Neuronal stem cell (in vitro differentiated cells): Measurements from ENCODE around the gene NEXN.

Source experiments
- DNase-seq: peaks from one replicate; pipeline ENCODE4 v3.0.0-alpha.2; 2013; ENCODE audit warnings: low spot score
- H2AFZ ChIP-seq: one replicate; pipeline ENCODE4 v1.6.1; 2013; ENCODE audit warnings: mild to moderate bottlenecking, low read length, inconsistent platforms
- H2AK5ac ChIP-seq: 2 replicates; pipeline ENCODE4 v1.6.1; 2013; ENCODE audit warnings: low read depth, mild to moderate bottlenecking, inconsistent platforms, low read length, moderate library complexity, mixed read lengths
- H2BK120ac ChIP-seq: 2 replicates; pipeline ENCODE4 v1.6.1; 2013; ENCODE audit warnings: low read depth, mild to moderate bottlenecking, inconsistent platforms, low read length, moderate library complexity, mixed read lengths
- H2BK12ac ChIP-seq: one replicate; pipeline ENCODE4 v1.6.1; 2013; ENCODE audit warnings: low read length, inconsistent platforms
- H2BK15ac ChIP-seq: 2 replicates; pipeline ENCODE4 v1.6.1; 2013; ENCODE audit warnings: mild to moderate bottlenecking, low read length, inconsistent platforms, mixed read lengths
- H2BK5ac ChIP-seq: one replicate; pipeline ENCODE4 v1.6.1; 2013; ENCODE audit warnings: inconsistent platforms, mild to moderate bottlenecking, low read length, moderate library complexity
- H3K14ac ChIP-seq: one replicate; pipeline ENCODE4 v1.6.1; 2013; ENCODE audit warnings: low read length, inconsistent platforms
- H3K18ac ChIP-seq: 2 replicates; pipeline ENCODE4 v1.6.1; 2013; ENCODE audit warnings: low read length, inconsistent platforms
- H3K23ac ChIP-seq: 2 replicates; pipeline ENCODE4 v1.6.1; 2013; ENCODE audit warnings: low read depth, mild to moderate bottlenecking, mixed read lengths, low read length, inconsistent platforms; ENCODE audit not compliant: poor library complexity
- H3K27ac ChIP-seq: replicated peaks from 3 replicates; pipeline ENCODE4 v1.5.1; 2013; ENCODE audit warnings: low read length, inconsistent platforms
- H3K27me3 ChIP-seq, 3 experiments: 2 replicates each; pipeline ENCODE4 v1.6.1; 2013; ENCODE audit warnings: low read length in 3 of 3, mild to moderate bottlenecking in 2 of 3, inconsistent platforms in 1 of 3, low read depth in 1 of 3, mixed read lengths in 1 of 3, moderate library complexity in 1 of 3; ENCODE audit not compliant: control insufficient read depth in 3 of 3, insufficient read depth in 3 of 3
- H3K36me3 ChIP-seq, 2 donors: replicated peaks in 1 of 2; 2 replicates each; pipeline ENCODE4 v1.6.1; 2013; ENCODE audit warnings: low read length in 2 of 2; ENCODE audit not compliant: control insufficient read depth in 2 of 2, insufficient read depth in 2 of 2
- H3K4ac ChIP-seq: 2 replicates; pipeline ENCODE4 v1.6.1; 2013; ENCODE audit warnings: inconsistent platforms, mild to moderate bottlenecking, low read length, moderate library complexity
- H3K4me1 ChIP-seq, 2 donors: 1 replicate in 1 of 2; 2 replicates in 1 of 2; pipeline ENCODE4 v1.6.1; 2013; ENCODE audit warnings: low read length in 2 of 2, low read depth in 1 of 2; ENCODE audit not compliant: control insufficient read depth in 2 of 2, insufficient read depth in 1 of 2
- H3K4me2 ChIP-seq: one replicate; pipeline ENCODE4 v1.6.1; 2013; ENCODE audit warnings: mild to moderate bottlenecking, low read length, inconsistent platforms; ENCODE audit not compliant: insufficient read depth, poor library complexity, severe bottlenecking
- H3K4me3 ChIP-seq, 2 donors: 2 replicates each; pipeline ENCODE4 v1.5.1; 2013; ENCODE audit warnings: low read length in 2 of 2, mild to moderate bottlenecking in 2 of 2, inconsistent platforms in 1 of 2, moderate library complexity in 1 of 2
- H3K79me1 ChIP-seq: one replicate; pipeline ENCODE4 v1.6.1; 2013; ENCODE audit warnings: low read depth, mild to moderate bottlenecking, inconsistent platforms, low read length, moderate library complexity
- H3K9ac ChIP-seq: one replicate; pipeline ENCODE4 v1.6.1; 2013; ENCODE audit warnings: mild to moderate bottlenecking, low read depth, low read length, inconsistent platforms; ENCODE audit not compliant: poor library complexity
- H3K9me3 ChIP-seq, 2 donors: replicated peaks in 1 of 2; 2 replicates each; pipeline versions ENCODE3 to v1.6.1; 2013; ENCODE audit warnings: low read length in 2 of 2, mild to moderate bottlenecking in 2 of 2, inconsistent platforms in 1 of 2, low read depth in 1 of 2, mixed read lengths in 1 of 2, moderate library complexity in 1 of 2; ENCODE audit not compliant: control insufficient read depth in 2 of 2, insufficient read depth in 1 of 2
- H4K8ac ChIP-seq: one replicate; pipeline ENCODE4 v1.6.1; 2013; ENCODE audit warnings: low read depth, mild to moderate bottlenecking, inconsistent platforms, low read length, moderate library complexity
- H4K91ac ChIP-seq: one replicate; pipeline ENCODE4 v1.6.1; 2013; ENCODE audit warnings: low read length, low read depth, mild to moderate bottlenecking, inconsistent platforms; ENCODE audit not compliant: poor library complexity
- WGBS, 2 donors: extraction: QIAGEN DNeasy Blood & Tissue Kit; methylation state at CpG; one replicate each; pipeline ENCODE4 v1.1.7; 2013; ENCODE audit warnings: missing lambda C conversion rate in 2 of 2, mixed read lengths in 1 of 2; ENCODE audit not compliant: insufficient read length in 2 of 2, insufficient replicate concordance in 1 of 2; ENCODE audit errors: extremely low coverage in 2 of 2; 5-methylcytosine and 5-hydroxymethylcytosine counted together

NEXN gene

GRCh38 chr1:77859248-77859647 is 29.2 kb upstream of the NEXN start:
- H3K23ac ChIP-seq = no peak overlapping the region
- no peak overlapping the region for H3K9ac ChIP-seq
- no peak overlapping the region for H4K91ac ChIP-seq

GRCh38 chr1:77866296-77866695 is 22.1 kb upstream of the NEXN start:
- H2AK5ac ChIP-seq = no peak overlapping the region
- no peak overlapping the region for H2BK120ac ChIP-seq
- no peak for DNase-seq
- H3K9ac ChIP-seq = no peak overlapping the region
- H2BK5ac ChIP-seq = no peak overlapping the region
- H2AFZ ChIP-seq = no peak overlapping the region
- no peak overlapping the region for H2BK15ac ChIP-seq
- no peak overlapping the region for H4K8ac ChIP-seq
- no peaks in the 10 kb centered on the region for H3K79me1 ChIP-seq
- no peak overlapping the region for H3K4me3 ChIP-seq
- H2BK12ac ChIP-seq = no peak overlapping the region
- no peaks in the 10 kb centered on the region for H3K4me1 ChIP-seq
- no peak overlapping the region for H4K91ac ChIP-seq
- H3K4me2 ChIP-seq = no peak overlapping the region
- no peak overlapping the region for H3K27ac ChIP-seq
- no peak overlapping the region for H3K14ac ChIP-seq
- peaks cover 0 to 17% of the 10 kb centered on the region in 2 donors for H3K36me3 ChIP-seq
- H3K4ac ChIP-seq = no peak overlapping the region
- H3K9me3 ChIP-seq = no peaks in the 10 kb centered on the region
- no peak overlapping the region for H3K18ac ChIP-seq
- WGBS, 2 donors = no CpG with 5 or more reads among the region's 4 CpGs
- no peak overlapping the region for H3K23ac ChIP-seq
- no peaks in the 10 kb centered on the region for H3K27me3 ChIP-seq

More at GRCh38 chr1:77859248-77859647, 29.2 kb upstream of the NEXN start:
- H3K4ac ChIP-seq = no peak overlapping the region
- no peak overlapping the region for H3K18ac ChIP-seq
- peaks cover 0 to 11% of the 10 kb centered on the region in 2 donors for H3K9me3 ChIP-seq
- no peak overlapping the region for H2AK5ac ChIP-seq
- H3K4me3 ChIP-seq = no peak overlapping the region
- H3K27me3 ChIP-seq = no peaks in the 10 kb centered on the region
- no peak for DNase-seq
- H3K4me1 ChIP-seq = no peaks in the 10 kb centered on the region
- H2AFZ ChIP-seq = no peak overlapping the region
- no peak overlapping the region for H2BK12ac ChIP-seq
- no peak overlapping the region for H4K8ac ChIP-seq
- H3K14ac ChIP-seq = no peak overlapping the region
- WGBS, 2 donors = no CpG with 5 or more reads among the region's 2 CpGs
- no peak overlapping the region for H2BK15ac ChIP-seq
- H3K27ac ChIP-seq = no peak overlapping the region
- no peak overlapping the region for H2BK120ac ChIP-seq
- no peaks in the 10 kb centered on the region for H3K79me1 ChIP-seq
- H3K4me2 ChIP-seq = no peak overlapping the region
- H2BK5ac ChIP-seq = no peak overlapping the region
- H3K36me3 ChIP-seq = peaks cover 0 to 15% of the 10 kb centered on the region in 2 donors

GRCh38 chr1:77872645-77873044 is 15.8 kb upstream of the NEXN start:
- no peak overlapping the region for H4K8ac ChIP-seq
- H3K23ac ChIP-seq = no peak overlapping the region
- H3K9me3 ChIP-seq = no peaks in the 10 kb centered on the region
- H3K14ac ChIP-seq = no peak overlapping the region
- no peak overlapping the region for H3K27ac ChIP-seq
- no peaks in the 10 kb centered on the region for H3K27me3 ChIP-seq
- no peak overlapping the region for H2AK5ac ChIP-seq
- no peak overlapping the region for H3K4me2 ChIP-seq
- H2BK5ac ChIP-seq = no peak overlapping the region
- no peak overlapping the region for H3K4me3 ChIP-seq
- WGBS, 2 donors = no CpG with 5 or more reads among the region's 1 CpG
- no peak overlapping the region for H3K9ac ChIP-seq
- DNase-seq = no peak
- H2BK120ac ChIP-seq = no peak overlapping the region
- no peaks in the 10 kb centered on the region for H3K79me1 ChIP-seq
- no peak overlapping the region for H3K4ac ChIP-seq
- H3K36me3 ChIP-seq = peaks cover 0 to 11% of the 10 kb centered on the region in 2 donors
- no peak overlapping the region for H2BK12ac ChIP-seq
- H2BK15ac ChIP-seq = no peak overlapping the region
- no peak overlapping the region for H3K18ac ChIP-seq
- no peak overlapping the region for H2AFZ ChIP-seq
- H4K91ac ChIP-seq = no peak overlapping the region
- H3K4me1 ChIP-seq = no peaks in the 10 kb centered on the region

- Histone ChIP-seq H2AFZ (no peak overlapping the region), H3K23ac (no peak overlapping the region), H2BK15ac (no peak overlapping the region), H2BK120ac (no peak overlapping the region), H3K27me3 (no peaks in the 10 kb centered on the region), H3K18ac (no peak overlapping the region), H2BK12ac (no peak overlapping the region), H3K4me2 (no peak overlapping the region), H2BK5ac (no peak overlapping the region), H3K9ac (no peak overlapping the region), H3K4me1 (no peaks in the 10 kb centered on the region), H3K4me3 (no peak overlapping the region), H3K27ac (no peak overlapping the region), H4K8ac (no peak overlapping the region), H3K4ac (no peak overlapping the region), H3K36me3 (peaks cover 0 to 5% of the 10 kb centered on the region in 2 donors), H3K79me1 (no peaks in the 10 kb centered on the region), H2AK5ac (no peak overlapping the region), H4K91ac (no peak overlapping the region), H3K14ac (no peak overlapping the region), H3K9me3 (no peaks in the 10 kb centered on the region)
- DNase-seq = no peak
- WGBS, 2 donors = no CpG with 5 or more reads among the region's 1 CpG
These were observed 15.0 kb upstream of the NEXN start for GRCh38 chr1:77873461-77873860.
